AG04450 (cell line): ENCODE results near the gene SHLD2. TPM values are rescaled to one million over a fixed set of nuclear protein-coding genes. Genes with fewer than 3 reads are reported as not detected.
"Not testable (repeated sequence)": the region's sequence is repeated elsewhere in the genome, so short reads cannot be mapped to it uniquely, and the experiment has no call there.

Experiments
- CTCF ChIA-PET: fragments of 300-600, 350-600 bp; formaldehyde crosslinking; extraction: SDS; loops from one replicate; lab custom pipeline; 2022; ENCODE audit warnings: antibody characterized with exemption, inconsistent platforms; lab: Charles Lee
- POLR2A ChIA-PET: fragments of 350-600 bp; formaldehyde crosslinking; extraction: SDS; loops from one replicate; lab custom pipeline; 2021; ENCODE audit warnings: antibody characterized with exemption, inconsistent platforms; lab: Yijun Ruan, JAX
- DNase-seq: peaks from one replicate; pipeline ENCODE4 v3.0.0-alpha.2; 2011; ENCODE audit warnings: low read depth, low spot score
- H3K27ac ChIP-seq: one replicate; pipeline ENCODE4 v1.5.1; 2012; ENCODE audit warnings: low read depth, low read length, control low read depth
- H3K27me3 ChIP-seq: one replicate; pipeline ENCODE4 v1.6.0; 2012; ENCODE audit warnings: low read length; ENCODE audit not compliant: control insufficient read depth, insufficient read depth
- H3K4me3 ChIP-seq: 2 replicates; pipeline ENCODE4 v1.5.1; 2011; ENCODE audit warnings: mild to moderate bottlenecking, low read depth, low read length, control low read depth
- H3K9me3 ChIP-seq: 2 replicates; pipeline ENCODE4 v1.5.1; 2012; ENCODE audit warnings: low read length; ENCODE audit not compliant: control insufficient read depth, insufficient read depth
- polyA plus RNA-seq: library from polyadenylated mRNA; depleted of rRNA; stranded (reverse); fragments of >200 nt; gene quantifications from 2 replicates; pipeline ENCODE4 v1.2.3, GENCODE V29; 2011

The SHLD2 gene
- polyA plus RNA-seq, 1 experiment, result 24.2 TPM

- H3K27ac ChIP-seq, H3K4me3 ChIP-seq, DNase-seq, H3K27me3 ChIP-seq, H3K9me3 ChIP-seq, CTCF ChIA-PET, POLR2A ChIA-PET: not testable (repeated sequence)
These were observed 92.6 kb downstream of the SHLD2 start for GRCh38 chr10:87187573-87187972.

GRCh38 chr10:87191841-87192240, 96.8 kb downstream of the SHLD2 start:
- CTCF ChIA-PET, POLR2A ChIA-PET, DNase-seq, H3K9me3 ChIP-seq, H3K27me3 ChIP-seq, H3K4me3 ChIP-seq, H3K27ac ChIP-seq: not testable (repeated sequence)

- POLR2A ChIA-PET, H3K4me3 ChIP-seq, DNase-seq, H3K9me3 ChIP-seq, CTCF ChIA-PET, H3K27me3 ChIP-seq, H3K27ac ChIP-seq: not testable (repeated sequence)
These were observed 105.9 kb downstream of the SHLD2 start for GRCh38 chr10:87200924-87201323.

- H3K9me3 ChIP-seq, H3K4me3 ChIP-seq, POLR2A ChIA-PET, H3K27me3 ChIP-seq, CTCF ChIA-PET, DNase-seq, H3K27ac ChIP-seq: not testable (repeated sequence)
These were observed 109.8 kb downstream of the SHLD2 start for GRCh38 chr10:87204801-87205200.

- DNase-seq, H3K27ac ChIP-seq, H3K9me3 ChIP-seq, H3K4me3 ChIP-seq, H3K27me3 ChIP-seq, POLR2A ChIA-PET, CTCF ChIA-PET: not testable (repeated sequence)
These were observed 111.9 kb downstream of the SHLD2 start for GRCh38 chr10:87206922-87207321.

GRCh38 chr10:87210309-87210708, 115.3 kb downstream of the SHLD2 start:
- DNase-seq, POLR2A ChIA-PET: not testable (repeated sequence)

GRCh38 chr10:87211848-87212247, 116.8 kb downstream of the SHLD2 start:
- H3K27me3 ChIP-seq, H3K4me3 ChIP-seq, H3K9me3 ChIP-seq, CTCF ChIA-PET, POLR2A ChIA-PET, DNase-seq, H3K27ac ChIP-seq: not testable (repeated sequence)

More at GRCh38 chr10:87210309-87210708, 115.3 kb downstream of the SHLD2 start:
- CTCF ChIA-PET, H3K27me3 ChIP-seq, H3K27ac ChIP-seq, H3K9me3 ChIP-seq, H3K4me3 ChIP-seq: not testable (repeated sequence)

- DNase-seq, H3K27ac ChIP-seq, POLR2A ChIA-PET, H3K9me3 ChIP-seq, CTCF ChIA-PET, H3K27me3 ChIP-seq, H3K4me3 ChIP-seq: not testable (repeated sequence)
These were observed 118.3 kb downstream of the SHLD2 start for GRCh38 chr10:87213150-87213765.

GRCh38 chr10:87213806-87214205, 118.8 kb downstream of the SHLD2 start:
- DNase-seq, POLR2A ChIA-PET, H3K27ac ChIP-seq, CTCF ChIA-PET, H3K27me3 ChIP-seq, H3K4me3 ChIP-seq, H3K9me3 ChIP-seq: not testable (repeated sequence)

GRCh38 chr10:87216120-87216519, 121.1 kb downstream of the SHLD2 start:
- H3K4me3 ChIP-seq, H3K9me3 ChIP-seq, H3K27ac ChIP-seq, DNase-seq, H3K27me3 ChIP-seq, POLR2A ChIA-PET: not testable (repeated sequence)
- CTCF ChIA-PET, result interaction anchor here (0.6 kb wide), 1 partner anchor 277 kb away, joined by 3 read pairs; no protein-coding TSS in a partner anchor

- H3K9me3 ChIP-seq, H3K4me3 ChIP-seq, H3K27ac ChIP-seq, POLR2A ChIA-PET, CTCF ChIA-PET, DNase-seq, H3K27me3 ChIP-seq: not testable (repeated sequence)
These were observed 124.4 kb downstream of the SHLD2 start for GRCh38 chr10:87219370-87219769.

- H3K27me3 ChIP-seq, POLR2A ChIA-PET, CTCF ChIA-PET: not testable (repeated sequence)
These were observed 127.8 kb downstream of the SHLD2 start for GRCh38 chr10:87222789-87223188.

More at GRCh38 chr10:87222789-87223188, 127.8 kb downstream of the SHLD2 start:
- not testable (repeated sequence) for H3K4me3 ChIP-seq, H3K27ac ChIP-seq, H3K9me3 ChIP-seq, DNase-seq
